K562 (cell line): ENCODE results near the gene ZBTB20. TPM values are rescaled to one million over a fixed set of nuclear protein-coding genes. Genes with fewer than 3 reads are reported as not detected.

ENCODE experiments used
- ATAC-seq: fragments of 200-7000 bp; cut with Tn5 transposase; 3 replicates; pipeline ENCODE4 v1.9.1; 2020; ENCODE audit warnings: moderate library complexity
- BruUV-seq: library from RNA; stranded (reverse); fragments of 400-500 nt; replicated peaks from 2 replicates; lab custom pipeline; 2021; lab: Mats Ljungman, UMichigan
- CTCF ChIA-PET: fragments of 300-600 bp; formaldehyde crosslinking; extraction: SDS; loops from one replicate; lab custom pipeline; 2021; ENCODE audit warnings: low intra/inter-chr PET ratio; lab: Yijun Ruan, JAX
- POLR2A ChIA-PET: fragments of 300-600, 350-650 bp; sonication (Branson Sonifier 250); formaldehyde crosslinking; extraction: SDS; loops from one replicate; lab custom pipeline; 2021; ENCODE audit warnings: antibody characterized with exemption, inconsistent platforms; lab: Yijun Ruan, JAX
- DNase-seq, 4 experiments: peaks; one replicate each; pipeline versions ENCODE4 v3.0.0 to v3.0.0-alpha.2; 2011 to 2018; ENCODE audit warnings: low spot score in 3 of 4, mixed read lengths in 3 of 4; ENCODE audit errors: extremely low read depth in 1 of 4
- FAIRE-seq: peaks from 2 replicates; lab custom pipeline; 2011; peaks lifted over from hg19 to GRCh38; lab: Jason Lieb, UNC
- H2AFZ ChIP-seq: 2 replicates; pipeline ENCODE4 v1.6.0; 2011; ENCODE audit warnings: low read depth, low read length, control low read depth, inconsistent platforms
- H3K27ac ChIP-seq: fragments of 200-600 bp; 3 replicates; pipeline ENCODE4 v1.8.0; 2011; ENCODE audit warnings: low read depth, mild to moderate bottlenecking, control low read depth, inconsistent platforms, low read length, moderate library complexity, mixed read lengths; ENCODE audit errors: extremely low read depth
- H3K27me3 ChIP-seq, 2 experiments: fragments of 300-600 bp in 1 of 2; 2 replicates in 1 of 2; 3 replicates in 1 of 2; pipeline versions ENCODE4 v1.6.0 to v1.8.0; 2011; ENCODE audit warnings: inconsistent platforms in 2 of 2, low read length in 2 of 2, mild to moderate bottlenecking in 1 of 2, mixed read lengths in 1 of 2, moderate library complexity in 1 of 2; ENCODE audit not compliant: control insufficient read depth in 2 of 2, insufficient read depth in 2 of 2
- H3K36me3 ChIP-seq: fragments of 300-600 bp; 3 replicates; pipeline ENCODE4 v1.8.0; 2011; ENCODE audit warnings: mild to moderate bottlenecking, low read length, inconsistent platforms; ENCODE audit not compliant: control insufficient read depth, insufficient read depth
- H3K4me1 ChIP-seq, 2 experiments: fragments of 200-600 bp in 1 of 2; replicated peaks in 1 of 2; 2 replicates in 1 of 2; 3 replicates in 1 of 2; pipeline versions ENCODE4 v1.5.1 to v1.8.0; 2011; ENCODE audit warnings: inconsistent platforms in 2 of 2, low read length in 2 of 2, mild to moderate bottlenecking in 1 of 2, mixed read lengths in 1 of 2, moderate library complexity in 1 of 2; ENCODE audit not compliant: control insufficient read depth in 2 of 2, insufficient read depth in 2 of 2
- H3K4me2 ChIP-seq: 2 replicates; pipeline ENCODE4 v1.6.1; 2011; ENCODE audit warnings: low read length, control low read depth, inconsistent platforms, mixed read lengths; ENCODE audit not compliant: insufficient read depth
- H3K4me3 ChIP-seq: fragments of 200-600 bp; sonication (generic), shearing (Covaris generic); 2 replicates; pipeline ENCODE4 v1.5.1; 2016; ENCODE audit warnings: control low read depth, inconsistent platforms
- H3K79me2 ChIP-seq: fragments of 200-600 bp; 3 replicates; pipeline ENCODE4 v1.8.0; 2011; ENCODE audit warnings: low read length, inconsistent platforms; ENCODE audit not compliant: control insufficient read depth, insufficient read depth
- H3K9ac ChIP-seq, 2 experiments: 2 replicates each; pipeline versions ENCODE4 v1.6.0 to v1.6.1; 2011; ENCODE audit warnings: low read depth in 2 of 2, low read length in 2 of 2, control low read depth in 1 of 2, inconsistent platforms in 1 of 2, mild to moderate bottlenecking in 1 of 2, mixed read lengths in 1 of 2; ENCODE audit not compliant: insufficient read depth in 1 of 2
- H3K9me1 ChIP-seq: one replicate; pipeline ENCODE4 v1.6.0; 2011; ENCODE audit warnings: inconsistent platforms, mild to moderate bottlenecking, low read length, moderate library complexity; ENCODE audit not compliant: control insufficient read depth, insufficient read depth
- H3K9me3 ChIP-seq: replicated peaks from 2 replicates; pipeline ENCODE4 v1.5.1; 2011; ENCODE audit warnings: low read depth, low read length, inconsistent platforms; ENCODE audit not compliant: control insufficient read depth, insufficient read depth
- H4K20me1 ChIP-seq: replicated peaks from 2 replicates; pipeline ENCODE4 v1.6.1; 2011; ENCODE audit warnings: low read length, inconsistent platforms, mixed read lengths; ENCODE audit not compliant: control insufficient read depth, insufficient read depth
- DNMT1 ChIP-seq: fragments of 450-650 bp; IDR thresholded peaks from 2 replicates; pipeline ENCODE4 v1.6.1; 2016; ENCODE audit warnings: antibody characterized with exemption, mild to moderate bottlenecking
- FOXP1 ChIP-seq: sonication (generic); formaldehyde crosslinking; IDR thresholded peaks from 2 replicates; pipeline ENCODE4 v1.8.0; 2022; ENCODE audit warnings: mild to moderate bottlenecking, missing genetic modification reagents
- NCOR1 ChIP-seq: fragments of 450-650 bp; IDR thresholded peaks from 2 replicates; pipeline ENCODE4 v1.6.1; 2016; ENCODE audit warnings: mild to moderate bottlenecking, moderate library complexity
- TRIM24 ChIP-seq, 2 experiments: fragments of 450-650 bp; IDR thresholded peaks; 2 replicates each; pipeline ENCODE4 v1.6.1; 2016
- ZBTB11 ChIP-seq, 3 experiments: fragments of 200-800 bp in 1 of 3; fragments of 250-450 bp in 1 of 3; fragments of 450-650 bp in 1 of 3; sonication (Bioruptor Pico) in 1 of 3; sonication (Bioruptor generic) in 1 of 3; formaldehyde crosslinking in 1 of 3; IDR thresholded peaks; 2 replicates each; pipeline versions ENCODE4 v1.6.1 to v1.8.0; 2016 to 2022; ENCODE audit warnings: mild to moderate bottlenecking in 2 of 3, missing genetic modification characterization in 2 of 3, missing compliant biosample characterization in 1 of 3, moderate library complexity in 1 of 3
- ZBTB26 ChIP-seq: fragments of 450-650 bp; formaldehyde crosslinking; IDR thresholded peaks from 2 replicates; pipeline ENCODE4 v1.4.0; 2022; ENCODE audit warnings: missing genetic modification characterization
- ZMIZ1 ChIP-seq, 2 experiments: fragments of 150-350 bp in 1 of 2; IDR thresholded peaks; 2 replicates each; pipeline ENCODE4 v1.6.1; 2012 to 2016; ENCODE audit warnings: low read depth in 2 of 2, low read length in 2 of 2, mild to moderate bottlenecking in 1 of 2, moderate library complexity in 1 of 2
- ZNF282 ChIP-seq: sonication (generic); formaldehyde crosslinking; IDR thresholded peaks from 2 replicates; pipeline ENCODE4 v1.8.1; 2023; ENCODE audit warnings: missing genetic modification reagents
- ZNF518B ChIP-seq: fragments of 250-450 bp; sonication (Bioruptor Pico); IDR thresholded peaks from 2 replicates; pipeline ENCODE4 v1.5.0; 2021; ENCODE audit warnings: mild to moderate bottlenecking, moderate library complexity
- WGBS: fragments of 100-300 bp; shearing (Covaris generic); methylation state at CpG from one replicate; pipeline ENCODE4 v1.1.6; 2016; ENCODE audit warnings: low coverage, mixed read lengths; ENCODE audit not compliant: insufficient coverage; ENCODE audit errors: missing lambda C conversion rate; 5-methylcytosine and 5-hydroxymethylcytosine counted together
- in situ Hi-C: fragments of 300-500 bp; cut with MboI; formaldehyde crosslinking; loops from 4 replicates; pipeline ENCODE4 v1.15.0; 2018; ENCODE audit warnings: inconsistent platforms, mixed read lengths
- intact Hi-C: fragments of 100-400 bp; cut with micrococcal nuclease; formaldehyde crosslinking; loops from 2 replicates; pipeline ENCODE4 v1.14.2; 2022
- polyA plus RNA-seq, 8 experiments: library from polyadenylated mRNA; depleted of rRNA in 4 of 8; stranded (reverse) in 5 of 8; unstranded in 3 of 8; fragments of >200 nt; fragmentation: Nextera tagmentation in 2 of 8; fragmentation: Illumina TruSeq in 1 of 8; extraction: Ambion mirVana in 2 of 8; extraction: Trizol in 1 of 8; gene quantifications; 2 replicates each; pipeline versions ENCODE4 v1.2.1 to v1.2.3, GENCODE V29; 2011 to 2014; ENCODE audit warnings: inconsistent platforms in 1 of 8, missing spikeins in 1 of 8
- total RNA-seq, 7 experiments: library from RNA; depleted of rRNA in 6 of 7; stranded (reverse); fragments of >200 nt in 6 of 7; fragmentation: Illumina TruSeq in 2 of 7; extraction: Trizol in 2 of 7; gene quantifications; 2 replicates each; pipeline versions ENCODE4 v1.2.1 to v1.2.3, GENCODE V29; 2011 to 2021; ENCODE audit warnings: low replicate concordance in 1 of 7

The ZBTB20 gene
- total and polyA plus RNA-seq, 9 of the 15 experiments (the other 6 are each of a cell fraction or from before 2014, with no cell fraction given), result 0.17 to 1.7 (median 0.45) TPM

GRCh38 chr3:114902691-114903101, 244.4 kb downstream of the ZBTB20 start (continued):
- no peak for TF ChIP-seq ZMIZ1 (IDR thresholded peaks at IDR 0.05; ENCODE audit: low read depth in 2 of 2, low read length in 2 of 2)
- no peak for TF ChIP-seq ZBTB26 (CRISPR knock-in tag)
- TF ChIP-seq FOXP1 (CRISPR knock-in tag), result no peak

GRCh38 chr3:114900908-114901307, 246.2 kb downstream of the ZBTB20 start:
- H3K4me1 ChIP-seq, result no peaks in the 10 kb centered on the region; a peak in 1 of 5 replicates
- H3K4me3 ChIP-seq, result no peak overlapping the region
- ChIA-PET CTCF (no interaction called here), POLR2A (no interaction called here)
- no peak for ATAC-seq
- no peaks in the 10 kb centered on the region for H3K9me3 ChIP-seq
- H2AFZ ChIP-seq, result no peak overlapping the region
- H3K9ac ChIP-seq, result no peak overlapping the region
- intact Hi-C loops (no loop called here), in situ Hi-C loops (no loop called here)
- no TSS peak for BruUV-seq
- DNase-seq, result no peak
- no peak for FAIRE-seq
- WGBS, result 23% methylated on average over 8 of the region's 8 CpGs
- H3K27me3 ChIP-seq, result no peaks in the 10 kb centered on the region
- H3K9me1 ChIP-seq, result no peaks in the 10 kb centered on the region
- H3K79me2 ChIP-seq, result no peaks in the 10 kb centered on the region
- H4K20me1 ChIP-seq, result no peaks in the 10 kb centered on the region
- no peaks in the 10 kb centered on the region for H3K36me3 ChIP-seq
- H3K4me2 ChIP-seq, result no peak overlapping the region
- H3K27ac ChIP-seq, result no peak overlapping the region
- TF ChIP-seq ZBTB11 (CRISPR knock-in tag; IDR thresholded peaks at IDR 0.05) (no peak), TRIM24 (IDR thresholded peaks at IDR 0.05) (no peak), NCOR1 (no peak), ZNF518B (CRISPR knock-in tag) (no peak), DNMT1 (no peak), ZNF282 (CRISPR knock-in tag) (no peak)
